ENCODE measurements around the gene ADGRA1.

GRCh38 chr10:133086247-133086646 is 1.5 kb upstream of the ADGRA1 start:
- TF ChIP-seq POLR2A (IDR thresholded peaks at IDR 0.05): no peak
- TF ChIP-seq, protein P1, sequence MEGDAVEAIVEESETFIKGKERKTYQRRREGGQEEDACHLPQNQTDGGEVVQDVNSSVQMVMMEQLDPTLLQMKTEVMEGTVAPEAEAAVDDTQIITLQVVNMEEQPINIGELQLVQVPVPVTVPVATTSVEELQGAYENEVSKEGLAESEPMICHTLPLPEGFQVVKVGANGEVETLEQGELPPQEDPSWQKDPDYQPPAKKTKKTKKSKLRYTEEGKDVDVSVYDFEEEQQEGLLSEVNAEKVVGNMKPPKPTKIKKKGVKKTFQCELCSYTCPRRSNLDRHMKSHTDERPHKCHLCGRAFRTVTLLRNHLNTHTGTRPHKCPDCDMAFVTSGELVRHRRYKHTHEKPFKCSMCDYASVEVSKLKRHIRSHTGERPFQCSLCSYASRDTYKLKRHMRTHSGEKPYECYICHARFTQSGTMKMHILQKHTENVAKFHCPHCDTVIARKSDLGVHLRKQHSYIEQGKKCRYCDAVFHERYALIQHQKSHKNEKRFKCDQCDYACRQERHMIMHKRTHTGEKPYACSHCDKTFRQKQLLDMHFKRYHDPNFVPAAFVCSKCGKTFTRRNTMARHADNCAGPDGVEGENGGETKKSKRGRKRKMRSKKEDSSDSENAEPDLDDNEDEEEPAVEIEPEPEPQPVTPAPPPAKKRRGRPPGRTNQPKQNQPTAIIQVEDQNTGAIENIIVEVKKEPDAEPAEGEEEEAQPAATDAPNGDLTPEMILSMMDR (IDR thresholded peaks at IDR 0.05 in 4 of 5, conservative IDR thresholded peaks at IDR 0.05 in 1 of 5): no peak

Data from gastrocnemius medialis (tissue), 4 donors.